NK-92 treated with Interleukin-12 subunit alpha and Interleukin-12 subunit beta, amount 100 ng/mL, for 24 hours (cell line): Measurements from ENCODE around the gene GPR18.
A peak's percentile ranks its signal among the peaks of the same experiment; 100 is the strongest.

Source experiments
- DNase-seq: peaks from one replicate; lab custom pipeline; 2025; lab: John Stamatoyannopoulos, UW

The GPR18 gene

GRCh38 chr13:99258210-99258860 lies at the start of gene GPR18:
GPR18 (minus strand) TSS chr13:99258379; CDS start chr13:99255872, 2,507 bp downstream.
- DNase-seq: no peak

GRCh38 chr13:99307648-99308339 lies 49.6 kb upstream of the GPR18 start:
- DNase-seq: peak; percentile 42

- DNase-seq: no peak
These were observed 49.1 kb upstream of the GPR18 start, which contains the start of gene GPR183 for GRCh38 chr13:99307247-99307646. GPR183 (minus strand) TSS chr13:99307399; CDS start chr13:99296145, 11,254 bp downstream.

GRCh38 chr13:99305566-99305965 lies 47.4 kb upstream of the GPR18 start:
- DNase-seq: no peak

- no peak for DNase-seq
These were observed 47.0 kb upstream of the GPR18 start for GRCh38 chr13:99305158-99305557.

- DNase-seq: no peak
These were observed 46.4 kb upstream of the GPR18 start for GRCh38 chr13:99304541-99304940.

GRCh38 chr13:99303863-99304521 lies 45.8 kb upstream of the GPR18 start:
- DNase-seq: no peak

- DNase-seq: no peak
These were observed 44.7 kb upstream of the GPR18 start for GRCh38 chr13:99302637-99303505.

GRCh38 chr13:99301913-99302636 lies 43.9 kb upstream of the GPR18 start:
- DNase-seq: no peak

GRCh38 chr13:99301056-99301838 lies 43.1 kb upstream of the GPR18 start:
- DNase-seq: no peak

GRCh38 chr13:99299920-99300341 lies 41.8 kb upstream of the GPR18 start:
- no peak for DNase-seq

GRCh38 chr13:99299256-99299919 lies 41.2 kb upstream of the GPR18 start:
- no peak for DNase-seq

- no peak for DNase-seq
These were observed 39.9 kb upstream of the GPR18 start for GRCh38 chr13:99298056-99298455.

GRCh38 chr13:99297331-99297730 lies 39.2 kb upstream of the GPR18 start:
- no peak for DNase-seq

GRCh38 chr13:99296398-99296797 lies 38.2 kb upstream of the GPR18 start:
- no peak for DNase-seq

- DNase-seq: no peak
These were observed 37.5 kb upstream of the GPR18 start for GRCh38 chr13:99295488-99296252.

GRCh38 chr13:99294958-99295357 lies 36.8 kb upstream of the GPR18 start:
- no peak for DNase-seq

GRCh38 chr13:99294198-99294597 lies 36.0 kb upstream of the GPR18 start:
- DNase-seq: no peak

- no peak for DNase-seq
These were observed 35.0 kb upstream of the GPR18 start for GRCh38 chr13:99293178-99293577.
